ENCODE results near the gene KTN1. TPM values are rescaled to one million over a fixed set of nuclear protein-coding genes. Genes with fewer than 3 reads are reported as not detected.

KTN1 gene
- total RNA-seq, 1 experiment from 2014 or later, result 199 TPM

DNA sequence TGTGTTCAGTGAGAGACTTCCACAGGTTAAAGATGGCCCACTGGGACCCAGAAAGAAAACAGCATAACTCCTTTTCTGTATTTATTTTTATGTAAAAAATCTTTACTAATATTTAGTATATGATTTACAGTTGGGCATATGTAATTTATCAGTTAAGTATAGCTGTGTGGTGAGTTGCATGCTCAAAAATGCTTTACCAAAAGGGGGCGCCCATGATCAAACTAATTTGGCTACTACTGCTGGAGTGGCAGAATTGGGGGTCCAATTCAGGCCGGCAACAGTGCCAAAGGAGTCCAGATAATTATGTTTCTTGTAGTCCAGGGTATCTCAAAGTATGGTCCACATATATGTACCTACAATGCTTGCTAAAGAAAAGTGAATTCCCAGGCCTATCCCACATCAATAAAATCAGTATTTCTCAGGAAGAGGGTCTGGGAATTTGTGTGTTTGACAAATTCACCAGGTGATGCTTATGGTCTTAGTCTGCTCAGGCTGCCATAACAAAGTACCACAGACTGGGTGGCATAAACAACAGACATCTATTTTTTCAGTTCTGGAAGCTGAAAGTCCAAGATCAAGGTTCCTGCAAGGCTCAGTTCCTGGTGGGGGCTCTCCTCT lies 152.0 kb downstream of the KTN1 start:
- Histone ChIP-seq H3K27ac (ENCODE audit: low read depth, low read length, poor library complexity, severe bottlenecking) (no peak overlapping the region), H3K9me3 (ENCODE audit: low read depth, low read length, poor library complexity, severe bottlenecking) (no peaks in the 10 kb centered on the region), H3K27me3 (replicated peaks; ENCODE audit: insufficient read depth, low read depth, low read length, poor library complexity) (no peaks in the 10 kb centered on the region), H3K36me3 (ENCODE audit: insufficient read depth, low read length, poor library complexity, severe bottlenecking) (no peaks in the 10 kb centered on the region), H3K4me3 (ENCODE audit: low read depth, low read length, poor library complexity, severe bottlenecking) (no peak overlapping the region), H3K4me1 (ENCODE audit: insufficient read depth, low read length, poor library complexity, severe bottlenecking) (no peaks in the 10 kb centered on the region)
- POLR2A ChIA-PET (ENCODE audit: low non-redundant PET), result no interaction called here
- TF ChIP-seq, protein P1, sequence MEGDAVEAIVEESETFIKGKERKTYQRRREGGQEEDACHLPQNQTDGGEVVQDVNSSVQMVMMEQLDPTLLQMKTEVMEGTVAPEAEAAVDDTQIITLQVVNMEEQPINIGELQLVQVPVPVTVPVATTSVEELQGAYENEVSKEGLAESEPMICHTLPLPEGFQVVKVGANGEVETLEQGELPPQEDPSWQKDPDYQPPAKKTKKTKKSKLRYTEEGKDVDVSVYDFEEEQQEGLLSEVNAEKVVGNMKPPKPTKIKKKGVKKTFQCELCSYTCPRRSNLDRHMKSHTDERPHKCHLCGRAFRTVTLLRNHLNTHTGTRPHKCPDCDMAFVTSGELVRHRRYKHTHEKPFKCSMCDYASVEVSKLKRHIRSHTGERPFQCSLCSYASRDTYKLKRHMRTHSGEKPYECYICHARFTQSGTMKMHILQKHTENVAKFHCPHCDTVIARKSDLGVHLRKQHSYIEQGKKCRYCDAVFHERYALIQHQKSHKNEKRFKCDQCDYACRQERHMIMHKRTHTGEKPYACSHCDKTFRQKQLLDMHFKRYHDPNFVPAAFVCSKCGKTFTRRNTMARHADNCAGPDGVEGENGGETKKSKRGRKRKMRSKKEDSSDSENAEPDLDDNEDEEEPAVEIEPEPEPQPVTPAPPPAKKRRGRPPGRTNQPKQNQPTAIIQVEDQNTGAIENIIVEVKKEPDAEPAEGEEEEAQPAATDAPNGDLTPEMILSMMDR (conservative IDR thresholded peaks at IDR 0.05; ENCODE audit: low read depth, low read length), result peak; percentile 87
- no peak for TF ChIP-seq EZH2 (IDR thresholded peaks at IDR 0.05; ENCODE audit: borderline replicate concordance, low read depth, low read length, poor library complexity, severe bottlenecking)
- BruUV-seq (replicated peaks), result no TSS peak
- peak; percentile 63 for DNase-seq (ENCODE audit: low spot score)
- CTCF ChIA-PET, result interaction anchor here (0.5 to 2.3 kb wide), 6 partner anchors 304 to 744 kb away, joined by 3 to 10 read pairs (median 4); partner anchors contain the start of gene PELI2
- intact Hi-C loops (cut with micrococcal nuclease; ENCODE audit: unreplicated experiment), result loop anchor here (5.0 kb wide), 2 partner anchors 610 to 740 kb away; no protein-coding TSS in a partner anchor

DNA sequence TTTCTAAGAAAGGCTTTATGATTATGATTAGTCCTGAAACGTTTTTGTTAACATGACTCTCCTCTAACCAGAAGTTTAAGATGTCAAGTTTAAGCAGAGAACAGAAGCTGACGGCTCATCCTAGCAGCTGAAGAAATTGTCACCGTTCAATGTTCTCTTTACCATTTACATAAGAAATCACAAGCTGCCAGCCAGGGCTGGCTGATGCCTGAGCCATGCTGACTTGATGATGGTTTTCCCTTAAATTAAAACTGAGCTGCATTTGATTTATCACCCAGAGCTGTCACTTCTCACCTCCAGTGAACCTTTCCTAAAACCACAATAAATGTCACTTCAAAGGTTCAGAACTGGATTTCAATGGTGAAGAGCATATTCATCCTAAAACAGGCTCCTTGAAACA lies 153.6 kb downstream of the KTN1 start:
- Histone ChIP-seq H3K27me3 (replicated peaks; ENCODE audit: insufficient read depth, low read depth, low read length, poor library complexity) (no peaks in the 10 kb centered on the region), H3K4me3 (ENCODE audit: low read depth, low read length, poor library complexity, severe bottlenecking) (no peak overlapping the region), H3K4me1 (ENCODE audit: insufficient read depth, low read length, poor library complexity, severe bottlenecking) (no peaks in the 10 kb centered on the region), H3K9me3 (ENCODE audit: low read depth, low read length, poor library complexity, severe bottlenecking) (no peaks in the 10 kb centered on the region), H3K27ac (ENCODE audit: low read depth, low read length, poor library complexity, severe bottlenecking) (no peak overlapping the region), H3K36me3 (ENCODE audit: insufficient read depth, low read length, poor library complexity, severe bottlenecking) (no peaks in the 10 kb centered on the region)
- intact Hi-C loops (cut with micrococcal nuclease; ENCODE audit: unreplicated experiment), result loop anchor here (5.0 kb wide), 2 partner anchors 609 to 739 kb away; no protein-coding TSS in a partner anchor
- CTCF ChIA-PET, result interaction anchor here (0.6 kb wide), 1 partner anchor 544 kb away, joined by 3 read pairs; no protein-coding TSS in a partner anchor
- no TSS peak for BruUV-seq (replicated peaks)
- POLR2A ChIA-PET (ENCODE audit: low non-redundant PET), result no interaction called here
- no peak for TF ChIP-seq EZH2 (IDR thresholded peaks at IDR 0.05; ENCODE audit: borderline replicate concordance, low read depth, low read length, poor library complexity, severe bottlenecking)
- TF ChIP-seq, protein P1 (conservative IDR thresholded peaks at IDR 0.05; ENCODE audit: low read depth, low read length), result no peak
- no peak for DNase-seq (ENCODE audit: low spot score)

Other genes with a start within 250 kb of the KTN1 start
- gene ATG14, start 168.4 kb upstream of the KTN1 start, total RNA-seq (2021), result 10.4 and 10.9 TPM in 2 replicates
- gene TBPL2, start 139.6 kb upstream of the KTN1 start, total RNA-seq (2021), result not detected in 2 replicates

All from A673 (cell line).